Measurements from ENCODE around the gene C2CD4C. TPM values are rescaled to one million over a fixed set of nuclear protein-coding genes. Genes with fewer than 3 reads are reported as not detected.

The C2CD4C gene
- total and polyA plus RNA-seq, 2 of the 13 experiments (the other 11 are each of a cell fraction or from before 2014, with no cell fraction given) = not detected

DNA sequence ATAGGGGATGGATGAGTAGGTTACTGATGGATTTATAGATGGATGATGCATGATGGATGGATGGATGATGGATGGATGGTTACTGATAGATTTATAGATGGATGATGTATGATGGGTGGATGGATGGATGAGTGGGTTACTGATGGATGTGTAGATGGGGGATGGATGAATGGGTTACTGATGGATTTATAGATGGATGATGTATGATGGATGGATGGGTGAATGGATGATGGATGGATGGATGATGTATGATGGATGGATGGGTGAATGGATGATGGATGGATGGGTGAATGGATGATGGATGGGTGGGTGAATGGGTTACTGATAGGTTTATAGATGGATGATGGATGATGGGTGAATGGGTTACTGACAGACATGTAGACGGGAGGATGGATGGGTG is 6.3 kb upstream of the C2CD4C start (continued):
- TF ChIP-seq, protein P1, sequence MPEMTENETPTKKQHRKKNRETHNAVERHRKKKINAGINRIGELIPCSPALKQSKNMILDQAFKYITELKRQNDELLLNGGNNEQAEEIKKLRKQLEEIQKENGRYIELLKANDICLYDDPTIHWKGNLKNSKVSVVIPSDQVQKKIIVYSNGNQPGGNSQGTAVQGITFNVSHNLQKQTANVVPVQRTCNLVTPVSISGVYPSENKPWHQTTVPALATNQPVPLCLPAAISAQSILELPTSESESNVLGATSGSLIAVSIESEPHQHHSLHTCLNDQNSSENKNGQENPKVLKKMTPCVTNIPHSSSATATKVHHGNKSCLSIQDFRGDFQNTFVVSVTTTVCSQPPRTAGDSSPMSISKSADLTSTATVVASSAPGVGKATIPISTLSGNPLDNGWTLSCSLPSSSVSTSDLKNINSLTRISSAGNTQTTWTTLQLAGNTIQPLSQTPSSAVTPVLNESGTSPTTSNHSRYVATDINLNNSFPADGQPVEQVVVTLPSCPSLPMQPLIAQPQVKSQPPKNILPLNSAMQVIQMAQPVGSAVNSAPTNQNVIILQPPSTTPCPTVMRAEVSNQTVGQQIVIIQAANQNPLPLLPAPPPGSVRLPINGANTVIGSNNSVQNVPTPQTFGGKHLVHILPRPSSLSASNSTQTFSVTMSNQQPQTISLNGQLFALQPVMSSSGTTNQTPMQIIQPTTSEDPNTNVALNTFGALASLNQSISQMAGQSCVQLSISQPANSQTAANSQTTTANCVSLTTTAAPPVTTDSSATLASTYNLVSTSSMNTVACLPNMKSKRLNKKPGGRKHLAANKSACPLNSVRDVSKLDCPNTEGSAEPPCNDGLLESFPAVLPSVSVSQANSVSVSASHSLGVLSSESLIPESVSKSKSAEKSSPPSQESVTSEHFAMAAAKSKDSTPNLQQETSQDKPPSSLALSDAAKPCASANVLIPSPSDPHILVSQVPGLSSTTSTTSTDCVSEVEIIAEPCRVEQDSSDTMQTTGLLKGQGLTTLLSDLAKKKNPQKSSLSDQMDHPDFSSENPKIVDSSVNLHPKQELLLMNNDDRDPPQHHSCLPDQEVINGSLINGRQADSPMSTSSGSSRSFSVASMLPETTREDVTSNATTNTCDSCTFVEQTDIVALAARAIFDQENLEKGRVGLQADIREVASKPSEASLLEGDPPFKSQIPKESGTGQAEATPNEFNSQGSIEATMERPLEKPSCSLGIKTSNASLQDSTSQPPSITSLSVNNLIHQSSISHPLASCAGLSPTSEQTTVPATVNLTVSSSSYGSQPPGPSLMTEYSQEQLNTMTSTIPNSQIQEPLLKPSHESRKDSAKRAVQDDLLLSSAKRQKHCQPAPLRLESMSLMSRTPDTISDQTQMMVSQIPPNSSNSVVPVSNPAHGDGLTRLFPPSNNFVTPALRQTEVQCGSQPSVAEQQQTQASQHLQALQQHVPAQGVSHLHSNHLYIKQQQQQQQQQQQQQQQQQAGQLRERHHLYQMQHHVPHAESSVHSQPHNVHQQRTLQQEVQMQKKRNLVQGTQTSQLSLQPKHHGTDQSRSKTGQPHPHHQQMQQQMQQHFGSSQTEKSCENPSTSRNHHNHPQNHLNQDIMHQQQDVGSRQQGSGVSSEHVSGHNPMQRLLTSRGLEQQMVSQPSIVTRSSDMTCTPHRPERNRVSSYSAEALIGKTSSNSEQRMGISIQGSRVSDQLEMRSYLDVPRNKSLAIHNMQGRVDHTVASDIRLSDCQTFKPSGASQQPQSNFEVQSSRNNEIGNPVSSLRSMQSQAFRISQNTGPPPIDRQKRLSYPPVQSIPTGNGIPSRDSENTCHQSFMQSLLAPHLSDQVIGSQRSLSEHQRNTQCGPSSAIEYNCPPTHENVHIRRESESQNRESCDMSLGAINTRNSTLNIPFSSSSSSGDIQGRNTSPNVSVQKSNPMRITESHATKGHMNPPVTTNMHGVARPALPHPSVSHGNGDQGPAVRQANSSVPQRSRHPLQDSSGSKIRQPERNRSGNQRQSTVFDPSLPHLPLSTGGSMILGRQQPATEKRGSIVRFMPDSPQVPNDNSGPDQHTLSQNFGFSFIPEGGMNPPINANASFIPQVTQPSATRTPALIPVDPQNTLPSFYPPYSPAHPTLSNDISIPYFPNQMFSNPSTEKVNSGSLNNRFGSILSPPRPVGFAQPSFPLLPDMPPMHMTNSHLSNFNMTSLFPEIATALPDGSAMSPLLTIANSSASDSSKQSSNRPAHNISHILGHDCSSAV (CRISPR knock-in tag; IDR thresholded peaks at IDR 0.05; ENCODE audit: borderline replicate concordance) = no peak
- TF ChIP-seq, protein P2, sequence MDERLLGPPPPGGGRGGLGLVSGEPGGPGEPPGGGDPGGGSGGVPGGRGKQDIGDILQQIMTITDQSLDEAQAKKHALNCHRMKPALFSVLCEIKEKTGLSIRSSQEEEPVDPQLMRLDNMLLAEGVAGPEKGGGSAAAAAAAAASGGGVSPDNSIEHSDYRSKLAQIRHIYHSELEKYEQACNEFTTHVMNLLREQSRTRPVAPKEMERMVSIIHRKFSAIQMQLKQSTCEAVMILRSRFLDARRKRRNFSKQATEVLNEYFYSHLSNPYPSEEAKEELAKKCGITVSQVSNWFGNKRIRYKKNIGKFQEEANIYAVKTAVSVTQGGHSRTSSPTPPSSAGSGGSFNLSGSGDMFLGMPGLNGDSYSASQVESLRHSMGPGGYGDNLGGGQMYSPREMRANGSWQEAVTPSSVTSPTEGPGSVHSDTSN (CRISPR knock-in tag; IDR thresholded peaks at IDR 0.05) = no peak
- TF ChIP-seq, protein P3, sequence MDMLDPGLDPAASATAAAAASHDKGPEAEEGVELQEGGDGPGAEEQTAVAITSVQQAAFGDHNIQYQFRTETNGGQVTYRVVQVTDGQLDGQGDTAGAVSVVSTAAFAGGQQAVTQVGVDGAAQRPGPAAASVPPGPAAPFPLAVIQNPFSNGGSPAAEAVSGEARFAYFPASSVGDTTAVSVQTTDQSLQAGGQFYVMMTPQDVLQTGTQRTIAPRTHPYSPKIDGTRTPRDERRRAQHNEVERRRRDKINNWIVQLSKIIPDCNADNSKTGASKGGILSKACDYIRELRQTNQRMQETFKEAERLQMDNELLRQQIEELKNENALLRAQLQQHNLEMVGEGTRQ (IDR thresholded peaks at IDR 0.05; ENCODE audit: low read depth, low read length) = no peak
- TF ChIP-seq, protein P3 (CRISPR knock-in tag; IDR thresholded peaks at IDR 0.05; ENCODE audit: borderline replicate concordance) = no peak
- TF ChIP-seq U2AF2 (IDR thresholded peaks at IDR 0.05; ENCODE audit: low read depth, low read length) = no peak
- TF ChIP-seq HOXA3 (CRISPR knock-in tag; IDR thresholded peaks at IDR 0.05) = no peak
- no peak for TF ChIP-seq TMF1 (CRISPR knock-in tag; IDR thresholded peaks at IDR 0.05; ENCODE audit: low read depth)
